GM12892 (cell line): ENCODE results near the gene BTBD6.

Experiments
- POLR2A ChIP-seq: IDR thresholded peaks from 2 replicates; pipeline ENCODE4 v1.6.1; 2011; ENCODE audit warnings: low read depth, low read length, control low read depth
- TAF1 ChIP-seq: IDR thresholded peaks from 2 replicates; pipeline ENCODE4 v1.6.1; 2011; ENCODE audit warnings: low read depth, mild to moderate bottlenecking, control low read depth, low read length, borderline replicate concordance

DNA sequence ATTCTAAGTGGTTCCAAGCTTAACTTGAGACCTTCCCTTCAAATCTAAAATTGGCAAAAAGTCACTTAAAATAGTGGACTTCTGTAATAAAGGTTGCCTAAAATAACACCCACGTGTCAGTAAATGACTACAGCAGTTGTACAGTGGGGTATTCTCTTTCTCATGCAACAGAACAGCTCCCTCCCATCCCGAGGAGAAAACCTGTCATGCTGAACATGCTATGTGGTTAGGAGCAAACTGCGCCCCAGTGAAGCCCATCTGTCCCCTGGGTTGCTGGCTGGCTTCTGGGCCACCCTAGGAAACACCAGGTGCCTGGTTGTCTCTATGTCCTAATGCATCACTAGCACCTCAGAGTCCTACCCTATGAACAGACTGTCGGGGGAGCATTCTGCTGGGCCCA is 2.7 kb downstream of the BTBD6 start:
- TF ChIP-seq POLR2A = no peak
- TF ChIP-seq TAF1 = no peak
